Liver (tissue), 9 donors: ENCODE data around the gene UBQLN1. TPM values are rescaled to one million over a fixed set of nuclear protein-coding genes. Genes with fewer than 3 reads are reported as not detected.

ENCODE experiments used
- DNase-seq: peaks from one replicate; pipeline ENCODE4 v3.0.0-alpha.2; 2017; ENCODE audit warnings: low spot score
- H3K27ac ChIP-seq, 2 donors: one replicate each; pipeline ENCODE4 v1.7.0; 2013; ENCODE audit warnings: inconsistent platforms in 2 of 2, low read length in 2 of 2, control low read depth in 1 of 2, low read depth in 1 of 2, mild to moderate bottlenecking in 1 of 2
- H3K27me3 ChIP-seq, 4 donors: one replicate each; pipeline versions ENCODE4 v1.6.1 to v1.7.0; 2013; ENCODE audit warnings: low read length in 3 of 4, inconsistent platforms in 1 of 4, mild to moderate bottlenecking in 1 of 4, moderate library complexity in 1 of 4; ENCODE audit not compliant: control insufficient read depth in 4 of 4, insufficient read depth in 4 of 4
- H3K36me3 ChIP-seq, 4 donors: one replicate each; pipeline versions ENCODE4 v1.6.1 to v1.7.0; 2013; ENCODE audit warnings: low read length in 3 of 4, mild to moderate bottlenecking in 3 of 4, low read depth in 1 of 4, moderate library complexity in 1 of 4; ENCODE audit not compliant: control insufficient read depth in 4 of 4, insufficient read depth in 3 of 4
- H3K4me1 ChIP-seq, 4 donors: one replicate each; pipeline versions ENCODE4 v1.6.1 to v1.7.0; 2013; ENCODE audit warnings: low read length in 3 of 4, mild to moderate bottlenecking in 3 of 4, moderate library complexity in 1 of 4; ENCODE audit not compliant: control insufficient read depth in 4 of 4, insufficient read depth in 4 of 4
- H3K4me3 ChIP-seq, 3 donors: one replicate each; pipeline versions ENCODE4 v1.6.1 to v1.7.0; 2013; ENCODE audit warnings: low read length in 3 of 3, control low read depth in 1 of 3, low read depth in 1 of 3, mild to moderate bottlenecking in 1 of 3
- H3K9ac ChIP-seq, 2 donors: one replicate each; pipeline ENCODE4 v1.7.0; 2013; ENCODE audit warnings: low read length in 2 of 2, mild to moderate bottlenecking in 2 of 2, moderate library complexity in 2 of 2, control low read depth in 1 of 2, low read depth in 1 of 2
- H3K9me3 ChIP-seq, 4 donors: one replicate each; pipeline versions ENCODE4 v1.6.1 to v1.7.0; 2013; ENCODE audit warnings: low read length in 3 of 4; ENCODE audit not compliant: control insufficient read depth in 4 of 4
- CTCF ChIP-seq: fragments of 150-350 bp; IDR thresholded peaks from 2 replicates; pipeline ENCODE4 v1.5.1; 2017; ENCODE audit warnings: improper control_type of control experiment, low read depth, low read length; ENCODE audit not compliant: missing input control
- EGR1 ChIP-seq, 2 donors: IDR thresholded peaks; 2 replicates each; pipeline ENCODE4 v1.6.1; 2016 to 2018; ENCODE audit warnings: antibody characterized with exemption in 2 of 2, low read depth in 2 of 2
- FOXA1 ChIP-seq: IDR thresholded peaks from 2 replicates; pipeline ENCODE4 v1.6.1; 2016; ENCODE audit warnings: antibody characterized with exemption
- FOXA2 ChIP-seq: IDR thresholded peaks from 2 replicates; pipeline ENCODE4 v1.6.1; 2016; ENCODE audit warnings: antibody characterized with exemption
- GABPA ChIP-seq, 2 donors: IDR thresholded peaks in 1 of 2; conservative IDR thresholded peaks in 1 of 2; 2 replicates each; pipeline ENCODE4 v1.6.1; 2016; ENCODE audit warnings: antibody characterized with exemption in 2 of 2, mild to moderate bottlenecking in 1 of 2, moderate library complexity in 1 of 2
- HNF4A ChIP-seq, 2 donors: conservative IDR thresholded peaks; 2 replicates each; pipeline ENCODE4 v1.6.1; 2016; ENCODE audit warnings: antibody characterized with exemption in 2 of 2, mild to moderate bottlenecking in 2 of 2
- JUND ChIP-seq, 2 donors: IDR thresholded peaks; 2 replicates each; pipeline ENCODE4 v1.6.1; 2016; ENCODE audit warnings: antibody characterized with exemption in 2 of 2
- RAD21 ChIP-seq, 2 donors: IDR thresholded peaks; 2 replicates each; pipeline ENCODE4 v1.6.1; 2016; ENCODE audit warnings: antibody characterized with exemption in 2 of 2, mild to moderate bottlenecking in 2 of 2
- RXRA ChIP-seq, 2 donors: IDR thresholded peaks; 2 replicates each; pipeline ENCODE4 v1.6.1; 2017 to 2018; ENCODE audit warnings: antibody characterized with exemption in 2 of 2, mild to moderate bottlenecking in 1 of 2
- SP1 ChIP-seq: IDR thresholded peaks from 2 replicates; pipeline ENCODE4 v1.6.1; 2018; ENCODE audit warnings: antibody characterized with exemption, mild to moderate bottlenecking
- TAF1 ChIP-seq: conservative IDR thresholded peaks from 2 replicates; pipeline ENCODE4 v1.6.1; 2016; ENCODE audit warnings: antibody characterized with exemption, mild to moderate bottlenecking
- WGBS: extraction: QIAGEN DNeasy Blood & Tissue Kit; methylation state at CpG from one replicate; pipeline ENCODE4 v1.1.7; 2013; 5-methylcytosine and 5-hydroxymethylcytosine counted together
- polyA plus RNA-seq, 2 donors: library from polyadenylated mRNA; stranded (reverse) in 1 of 2; unstranded in 1 of 2; fragments of 200-250 nt in 1 of 2; fragments of >200 nt in 1 of 2; fragmentation: Nextera tagmentation in 1 of 2; extraction: Ambion mirVana in 1 of 2; gene quantifications; one replicate each; pipeline versions ENCODE4 v1.2.1 to v1.2.3, GENCODE V29; 2013 to 2015
- total RNA-seq, 2 donors: library from RNA; depleted of rRNA; stranded (reverse); fragments of >200 nt; gene quantifications; one replicate each; pipeline ENCODE4 v1.2.3, GENCODE V29; 2014
- TF ChIP-seq, protein P1 (sequence below): IDR thresholded peaks from 2 replicates; pipeline ENCODE4 v1.6.1; 2016; ENCODE audit warnings: antibody characterized with exemption
- TF ChIP-seq, protein P2 (sequence below): IDR thresholded peaks from 2 replicates; pipeline ENCODE4 v1.6.1; 2016; ENCODE audit warnings: antibody characterized with exemption, mild to moderate bottlenecking
- TF ChIP-seq, protein P3 (sequence below): IDR thresholded peaks from 2 replicates; pipeline ENCODE4 v1.6.1; 2016; ENCODE audit warnings: antibody characterized with exemption
- donor health status: healthy.
- donor health status: healthy.
- donor health status: healthy.
- donor health status: healthy.
- donor health status: healthy.

The UBQLN1 gene
- total and polyA plus RNA-seq, 4 donors, result 42.7 to 88.8 (median 63.1) TPM

DNA sequence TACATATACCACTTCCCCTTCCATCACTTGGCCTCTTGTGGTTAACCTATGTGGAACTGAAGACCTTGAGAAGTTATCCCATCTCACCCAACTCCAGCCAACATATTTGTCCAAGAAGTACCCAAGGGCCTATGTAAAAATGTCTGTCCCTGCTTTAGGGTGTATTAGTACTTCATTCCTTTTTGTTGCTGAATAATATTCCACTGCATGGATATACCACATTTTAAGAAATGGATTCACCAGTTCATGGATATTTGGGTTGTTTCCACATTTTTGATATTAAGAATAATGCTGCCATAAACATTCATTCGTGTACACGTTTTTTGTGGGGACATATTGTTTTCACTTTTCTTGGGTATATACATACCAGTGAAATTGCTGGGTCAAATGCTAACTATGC, 56.2 kb downstream of the UBQLN1 start:
- H3K4me3 ChIP-seq, result no peak overlapping the region
- H3K27ac ChIP-seq, result no peak overlapping the region
- no peaks in the 10 kb centered on the region for H3K27me3 ChIP-seq
- no peaks in the 10 kb centered on the region for H3K9me3 ChIP-seq
- H3K9ac ChIP-seq, result no peak overlapping the region
- peaks cover 0 to 25% (median 23%) of the 10 kb centered on the region in 4 donors for H3K36me3 ChIP-seq
- H3K4me1 ChIP-seq, result no peaks in the 10 kb centered on the region
- no peak for DNase-seq
- TF ChIP-seq, protein P1, sequence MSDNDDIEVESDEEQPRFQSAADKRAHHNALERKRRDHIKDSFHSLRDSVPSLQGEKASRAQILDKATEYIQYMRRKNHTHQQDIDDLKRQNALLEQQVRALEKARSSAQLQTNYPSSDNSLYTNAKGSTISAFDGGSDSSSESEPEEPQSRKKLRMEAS, result no peak
- TF ChIP-seq CTCF (no peak), RXRA (IDR thresholded peaks at IDR 0.05) (no peak), FOXA1 (no peak), GABPA (IDR thresholded peaks at IDR 0.05 in 1 of 2, conservative IDR thresholded peaks at IDR 0.05 in 1 of 2) (no peak), JUND (IDR thresholded peaks at IDR 0.05) (no peak), EGR1 (IDR thresholded peaks at IDR 0.05; ENCODE audit: low read depth in 2 of 2) (no peak)
- TF ChIP-seq, protein P2, sequence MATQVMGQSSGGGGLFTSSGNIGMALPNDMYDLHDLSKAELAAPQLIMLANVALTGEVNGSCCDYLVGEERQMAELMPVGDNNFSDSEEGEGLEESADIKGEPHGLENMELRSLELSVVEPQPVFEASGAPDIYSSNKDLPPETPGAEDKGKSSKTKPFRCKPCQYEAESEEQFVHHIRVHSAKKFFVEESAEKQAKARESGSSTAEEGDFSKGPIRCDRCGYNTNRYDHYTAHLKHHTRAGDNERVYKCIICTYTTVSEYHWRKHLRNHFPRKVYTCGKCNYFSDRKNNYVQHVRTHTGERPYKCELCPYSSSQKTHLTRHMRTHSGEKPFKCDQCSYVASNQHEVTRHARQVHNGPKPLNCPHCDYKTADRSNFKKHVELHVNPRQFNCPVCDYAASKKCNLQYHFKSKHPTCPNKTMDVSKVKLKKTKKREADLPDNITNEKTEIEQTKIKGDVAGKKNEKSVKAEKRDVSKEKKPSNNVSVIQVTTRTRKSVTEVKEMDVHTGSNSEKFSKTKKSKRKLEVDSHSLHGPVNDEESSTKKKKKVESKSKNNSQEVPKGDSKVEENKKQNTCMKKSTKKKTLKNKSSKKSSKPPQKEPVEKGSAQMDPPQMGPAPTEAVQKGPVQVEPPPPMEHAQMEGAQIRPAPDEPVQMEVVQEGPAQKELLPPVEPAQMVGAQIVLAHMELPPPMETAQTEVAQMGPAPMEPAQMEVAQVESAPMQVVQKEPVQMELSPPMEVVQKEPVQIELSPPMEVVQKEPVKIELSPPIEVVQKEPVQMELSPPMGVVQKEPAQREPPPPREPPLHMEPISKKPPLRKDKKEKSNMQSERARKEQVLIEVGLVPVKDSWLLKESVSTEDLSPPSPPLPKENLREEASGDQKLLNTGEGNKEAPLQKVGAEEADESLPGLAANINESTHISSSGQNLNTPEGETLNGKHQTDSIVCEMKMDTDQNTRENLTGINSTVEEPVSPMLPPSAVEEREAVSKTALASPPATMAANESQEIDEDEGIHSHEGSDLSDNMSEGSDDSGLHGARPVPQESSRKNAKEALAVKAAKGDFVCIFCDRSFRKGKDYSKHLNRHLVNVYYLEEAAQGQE, result no peak
- WGBS, result 96% methylated on average over 2 of the region's 2 CpGs

DNA sequence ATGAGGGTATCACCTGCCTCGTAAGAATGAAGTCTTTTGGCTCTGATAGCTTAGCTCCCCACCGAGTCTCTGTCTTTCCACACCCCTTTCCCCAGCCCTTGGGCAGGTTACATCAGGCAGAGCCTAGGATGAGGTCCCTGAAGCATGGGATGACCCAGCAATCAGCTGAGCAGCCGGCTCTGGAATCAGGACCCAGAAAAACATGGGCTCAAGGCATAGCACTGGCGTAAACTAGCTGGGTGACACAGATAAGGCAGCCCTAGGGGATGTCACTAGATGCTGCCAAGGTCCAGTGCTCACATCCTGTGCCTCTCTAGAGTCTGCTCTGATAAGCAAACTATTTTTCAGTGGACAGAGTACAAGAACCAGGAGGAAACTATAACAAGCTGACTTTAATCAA, 58.2 kb downstream of the UBQLN1 start:
- 72% methylated on average over 4 of the region's 4 CpGs for WGBS
- H3K9ac ChIP-seq, result no peak overlapping the region
- peaks cover 0 to 21% (median 18%) of the 10 kb centered on the region in 4 donors for H3K36me3 ChIP-seq
- TF ChIP-seq FOXA2, result no peak
- TF ChIP-seq SP1, result no peak
- no peak for TF ChIP-seq RAD21 (IDR thresholded peaks at IDR 0.05)
- TF ChIP-seq TAF1, result no peak
- no peak for TF ChIP-seq JUND (IDR thresholded peaks at IDR 0.05)
- no peak for TF ChIP-seq HNF4A (conservative IDR thresholded peaks at IDR 0.05)
- TF ChIP-seq GABPA (IDR thresholded peaks at IDR 0.05 in 1 of 2, conservative IDR thresholded peaks at IDR 0.05 in 1 of 2), result no peak
- no peak for TF ChIP-seq RXRA (IDR thresholded peaks at IDR 0.05)
- TF ChIP-seq FOXA1, result no peak
- TF ChIP-seq, protein P3, sequence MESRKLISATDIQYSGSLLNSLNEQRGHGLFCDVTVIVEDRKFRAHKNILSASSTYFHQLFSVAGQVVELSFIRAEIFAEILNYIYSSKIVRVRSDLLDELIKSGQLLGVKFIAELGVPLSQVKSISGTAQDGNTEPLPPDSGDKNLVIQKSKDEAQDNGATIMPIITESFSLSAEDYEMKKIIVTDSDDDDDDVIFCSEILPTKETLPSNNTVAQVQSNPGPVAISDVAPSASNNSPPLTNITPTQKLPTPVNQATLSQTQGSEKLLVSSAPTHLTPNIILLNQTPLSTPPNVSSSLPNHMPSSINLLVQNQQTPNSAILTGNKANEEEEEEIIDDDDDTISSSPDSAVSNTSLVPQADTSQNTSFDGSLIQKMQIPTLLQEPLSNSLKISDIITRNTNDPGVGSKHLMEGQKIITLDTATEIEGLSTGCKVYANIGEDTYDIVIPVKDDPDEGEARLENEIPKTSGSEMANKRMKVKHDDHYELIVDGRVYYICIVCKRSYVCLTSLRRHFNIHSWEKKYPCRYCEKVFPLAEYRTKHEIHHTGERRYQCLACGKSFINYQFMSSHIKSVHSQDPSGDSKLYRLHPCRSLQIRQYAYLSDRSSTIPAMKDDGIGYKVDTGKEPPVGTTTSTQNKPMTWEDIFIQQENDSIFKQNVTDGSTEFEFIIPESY, result no peak
- H3K27me3 ChIP-seq, result no peaks in the 10 kb centered on the region
- H3K4me1 ChIP-seq, result no peaks in the 10 kb centered on the region
- H3K9me3 ChIP-seq, result no peaks in the 10 kb centered on the region
- H3K4me3 ChIP-seq, result no peak overlapping the region
- no peak overlapping the region for H3K27ac ChIP-seq
- DNase-seq, result peak; percentile 55
